T-cell (primary cell): ENCODE data around the gene MAPKAPK2. TPM values are rescaled to one million over a fixed set of nuclear protein-coding genes. Genes with fewer than 3 reads are reported as not detected.

Experiments used
- ATAC-seq, 4 experiments: fragments of 200-7000 bp in 3 of 4; fragments of 150-1000 bp in 1 of 4; cut with Tn5 transposase; replicated peaks in 1 of 4; 1 replicate in 3 of 4; 2 replicates in 1 of 4; pipeline ENCODE4 v1.10.0; 2021; ENCODE audit warnings: moderate library complexity in 3 of 4, mild to moderate bottlenecking in 2 of 4, moderate number of reproducible peaks in 1 of 4
- CTCF ChIA-PET, 2 donors: fragments of 300-600 bp; sonication (Branson Sonifier 250); formaldehyde crosslinking; loops; one replicate each; lab custom pipeline; 2022; ENCODE audit warnings: antibody characterized with exemption in 2 of 2; lab: Charles Lee
- POLR2A ChIA-PET, 2 donors: fragments of 300-600 bp; sonication (Branson Sonifier 250); formaldehyde crosslinking; loops; one replicate each; lab custom pipeline; 2022; ENCODE audit warnings: antibody characterized with exemption in 2 of 2; lab: Charles Lee
- DNase-seq, 35 experiments: peaks; one replicate each; pipeline versions ENCODE4 v3.0.0 to v3.0.0-alpha.2; 2013 to 2023
- H3K27ac ChIP-seq: one replicate; pipeline ENCODE4 v1.5.1; 2013; ENCODE audit warnings: low read length
- H3K27me3 ChIP-seq, 2 experiments: replicated peaks in 1 of 2; 1 replicate in 1 of 2; 2 replicates in 1 of 2; pipeline versions ENCODE4 v1.6.1 to v1.7.0; 2013; ENCODE audit warnings: low read length in 1 of 2, mixed read lengths in 1 of 2; ENCODE audit not compliant: control insufficient read depth in 2 of 2, insufficient read depth in 2 of 2; ENCODE audit errors: extremely low read depth in 1 of 2
- H3K36me3 ChIP-seq, 2 donors: 1 replicate in 1 of 2; 2 replicates in 1 of 2; pipeline versions ENCODE4 v1.6.1 to v1.7.0; 2013; ENCODE audit warnings: low read length in 1 of 2; ENCODE audit not compliant: control insufficient read depth in 2 of 2, insufficient read depth in 1 of 2; ENCODE audit errors: extremely low read depth in 1 of 2
- H3K4me1 ChIP-seq, 2 experiments: 1 replicate in 1 of 2; 2 replicates in 1 of 2; pipeline versions ENCODE4 v1.6.1 to v1.7.0; 2013; ENCODE audit warnings: low read length in 2 of 2, mixed read lengths in 1 of 2; ENCODE audit not compliant: insufficient read depth in 2 of 2, control insufficient read depth in 1 of 2; ENCODE audit errors: extremely low read depth in 1 of 2
- H3K4me3 ChIP-seq, 2 donors: 1 replicate in 1 of 2; 2 replicates in 1 of 2; pipeline versions ENCODE4 v1.5.1 to v1.7.0; 2013; ENCODE audit warnings: mild to moderate bottlenecking in 2 of 2, low read length in 1 of 2, moderate library complexity in 1 of 2; ENCODE audit not compliant: control insufficient read depth in 1 of 2; ENCODE audit errors: extremely low read depth in 1 of 2
- H3K9me3 ChIP-seq: 2 replicates; pipeline ENCODE4 v1.7.0; 2013
- H3K27ac Mint-ChIP-seq, 2 donors: one replicate each; pipeline ENCODE4 v1.8.0; 2020 to 2021; ENCODE audit warnings: mild to moderate bottlenecking in 2 of 2, mixed read lengths in 2 of 2
- H3K27me3 Mint-ChIP-seq, 2 donors: one replicate each; pipeline ENCODE4 v1.8.0; 2021 to 2022; ENCODE audit warnings: mixed read lengths in 2 of 2
- H3K36me3 Mint-ChIP-seq: one replicate; pipeline ENCODE4 v1.8.0; 2021; ENCODE audit warnings: mixed read lengths
- H3K4me1 Mint-ChIP-seq, 3 donors: one replicate each; pipeline ENCODE4 v1.8.0; 2020 to 2022; ENCODE audit warnings: mixed read lengths in 3 of 3, mild to moderate bottlenecking in 1 of 3
- H3K4me3 Mint-ChIP-seq, 3 donors: one replicate each; pipeline ENCODE4 v1.8.0; 2020 to 2022; ENCODE audit warnings: mild to moderate bottlenecking in 3 of 3, mixed read lengths in 3 of 3, moderate library complexity in 3 of 3
- H3K9me3 Mint-ChIP-seq, 3 donors: one replicate each; pipeline ENCODE4 v1.8.0; 2020 to 2022; ENCODE audit warnings: mixed read lengths in 3 of 3
- WGBS: methylation state at CpG from one replicate; pipeline ENCODE4 v1.1.5; 2013; ENCODE audit warnings: missing lambda C conversion rate; ENCODE audit not compliant: insufficient coverage; 5-methylcytosine and 5-hydroxymethylcytosine counted together
- total RNA-seq, 35 experiments: library from RNA in 6 of 35; stranded (reverse) in 6 of 35; fragments of 120-200 nt in 1 of 35; gene quantifications; one replicate each; pipeline versions ENCODE4 v1.2.1 to v1.2.4 and lab custom pipeline; 2013 to 2026

MAPKAPK2 gene
- total RNA-seq, 5 donors from 2014 or later (not counting 1 experiment from before 2014, with no cell fraction given): 64.3 to 117 (median 78.4) TPM

DNA sequence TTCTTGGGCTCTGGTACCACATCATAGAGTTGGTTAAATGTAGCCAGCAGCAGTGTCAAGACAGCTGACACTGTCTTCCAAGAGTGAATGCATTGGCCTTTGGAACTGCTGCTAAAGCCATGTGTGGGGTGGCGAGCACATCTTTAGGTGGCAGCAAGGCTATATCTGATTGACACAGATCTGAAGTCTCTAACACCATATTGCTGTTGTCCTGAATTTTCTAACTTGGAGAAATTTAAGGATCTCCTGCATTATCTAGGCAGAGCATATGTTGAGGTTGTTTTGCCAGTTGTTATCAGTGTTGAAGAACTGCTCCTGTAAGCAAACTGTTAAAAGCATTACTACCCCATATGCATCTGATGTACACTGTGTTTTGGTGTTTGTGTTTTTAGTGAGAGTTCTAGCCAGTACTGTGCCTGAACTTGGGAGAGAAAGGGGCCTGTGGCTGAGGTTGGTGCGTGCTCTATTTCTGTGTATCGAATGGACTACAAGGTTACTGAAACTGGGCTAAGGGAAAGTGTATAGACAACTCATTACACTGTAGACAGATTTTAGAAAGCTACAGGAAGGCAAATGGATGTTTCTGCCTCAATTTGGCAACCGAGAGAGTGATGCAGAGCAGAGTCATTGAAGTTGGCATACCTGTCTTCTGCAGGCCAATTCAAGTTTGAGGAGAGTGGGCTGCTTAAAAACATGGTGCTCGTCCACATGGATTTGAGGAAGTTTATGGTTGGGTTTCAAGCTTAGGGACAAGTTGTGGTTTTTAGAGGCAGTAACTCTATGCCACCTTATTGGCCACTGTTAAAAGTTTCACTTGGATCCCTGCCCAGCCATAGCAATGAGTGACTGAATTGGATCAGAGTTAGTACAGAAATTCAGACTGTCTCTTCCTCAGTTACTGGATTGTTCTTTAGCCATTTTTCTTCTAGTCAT lies 32.5 kb upstream of the MAPKAPK2 start:
- Histone ChIP-seq H3K36me3 (no peaks in the 10 kb centered on the region), H3K4me1 (no peaks in the 10 kb centered on the region), H3K4me3 (no peak overlapping the region), H3K27ac (no peak overlapping the region), H3K27me3 (peaks cover 0 to 9% of the 10 kb centered on the region in 2 experiments), H3K9me3 (no peaks in the 10 kb centered on the region)
- 90% methylated on average over 2 of the region's 5 CpGs for WGBS
- CTCF ChIA-PET: interaction anchor here in 1 of 2 donors (1.0 kb wide), 1 partner anchor 11 kb away, joined by 4 read pairs; no protein-coding TSS in a partner anchor
- peaks cover 9% of the 10 kb centered on the region for H3K36me3 Mint-ChIP-seq
- H3K27ac Mint-ChIP-seq: no peak overlapping the region
- ATAC-seq (no peak), DNase-seq (no peak)
- no peak overlapping the region for H3K4me3 Mint-ChIP-seq
- peaks cover 3 to 5% of the 10 kb centered on the region in 2 donors for H3K27me3 Mint-ChIP-seq
- no peaks in the 10 kb centered on the region for H3K9me3 Mint-ChIP-seq
- H3K4me1 Mint-ChIP-seq: no peaks in the 10 kb centered on the region
- POLR2A ChIA-PET: no interaction called here

DNA sequence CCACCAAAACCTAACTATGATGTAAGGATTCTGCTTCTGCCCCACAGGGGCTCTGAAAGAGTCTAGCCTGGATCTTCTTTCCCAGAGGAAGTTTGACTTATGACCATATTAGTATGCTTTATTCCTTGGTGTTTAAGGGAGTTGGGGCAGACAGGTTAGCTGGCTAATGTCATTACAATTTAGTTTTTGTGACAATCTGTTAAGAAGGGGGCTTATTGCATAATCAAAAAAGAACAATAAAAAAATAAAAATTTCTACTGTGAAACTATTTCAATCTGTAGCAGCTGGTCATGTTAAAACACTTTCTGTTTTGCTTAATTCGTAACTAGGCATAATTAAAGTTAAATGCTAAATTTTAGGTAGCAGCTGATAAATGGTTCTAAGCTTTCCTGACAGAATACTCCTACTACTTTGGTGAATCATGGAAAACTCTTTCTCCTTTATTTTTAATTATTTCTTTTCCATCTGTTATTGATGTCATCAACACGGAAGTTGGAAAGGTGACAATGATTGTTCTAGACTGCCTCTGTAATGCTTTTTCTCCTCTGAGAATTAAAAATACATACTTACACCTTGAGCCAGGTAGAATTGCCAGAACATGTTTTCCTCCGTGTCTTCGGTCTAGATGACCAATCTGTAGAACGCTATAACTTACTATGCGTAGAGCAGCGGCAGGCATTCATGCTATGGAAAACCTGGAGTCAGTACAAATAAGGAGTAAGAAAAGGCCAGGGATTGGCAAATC lies 30.8 kb upstream of the MAPKAPK2 start:
- H3K36me3 Mint-ChIP-seq: no peaks in the 10 kb centered on the region
- peaks cover 13 to 18% of the 10 kb centered on the region in 2 donors for H3K27me3 Mint-ChIP-seq
- POLR2A ChIA-PET: no interaction called here
- no peak overlapping the region for H3K27ac ChIP-seq
- DNase-seq (no peak), ATAC-seq (no peak)
- H3K4me3 Mint-ChIP-seq: no peak overlapping the region
- 100% methylated on average over 4 of the region's 7 CpGs for WGBS
- CTCF ChIA-PET: no interaction called here
- peaks cover 0 to 24% of the 10 kb centered on the region in 2 experiments for H3K27me3 ChIP-seq
- H3K4me3 ChIP-seq: no peak overlapping the region
- H3K9me3 Mint-ChIP-seq: no peaks in the 10 kb centered on the region
- H3K9me3 ChIP-seq: no peaks in the 10 kb centered on the region
- H3K4me1 Mint-ChIP-seq: peaks cover 0 to 5% (median 2%) of the 10 kb centered on the region in 3 donors
- no peaks in the 10 kb centered on the region for H3K36me3 ChIP-seq
- peaks cover 0 to 8% of the 10 kb centered on the region in 2 experiments for H3K4me1 ChIP-seq
- H3K27ac Mint-ChIP-seq: no peak overlapping the region

GRCh38 chr1:206654828-206655227 lies 29.9 kb upstream of the MAPKAPK2 start:
- Mint-ChIP-seq H3K27me3 (peaks cover 13 to 19% of the 10 kb centered on the region in 2 donors), H3K4me1 (peaks cover 0 to 5% (median 2%) of the 10 kb centered on the region in 3 donors), H3K9me3 (no peaks in the 10 kb centered on the region), H3K36me3 (no peaks in the 10 kb centered on the region), H3K27ac (no peak overlapping the region), H3K4me3 (no peak overlapping the region)
- Histone ChIP-seq H3K27me3 (peaks cover 0 to 33% of the 10 kb centered on the region in 2 experiments), H3K4me3 (no peak overlapping the region), H3K27ac (no peak overlapping the region), H3K4me1 (peaks cover 0 to 8% of the 10 kb centered on the region in 2 experiments), H3K36me3 (no peaks in the 10 kb centered on the region), H3K9me3 (no peaks in the 10 kb centered on the region)
- no peak for DNase-seq
- POLR2A ChIA-PET: no interaction called here
- ATAC-seq: no peak
- WGBS: 81% methylated on average over 2 of the region's 2 CpGs
- CTCF ChIA-PET: interaction anchor here (1.1 to 2.1 kb wide), 2 partner anchors 9 to 10 kb away, joined by 4 to 8 read pairs; no protein-coding TSS in a partner anchor

DNA sequence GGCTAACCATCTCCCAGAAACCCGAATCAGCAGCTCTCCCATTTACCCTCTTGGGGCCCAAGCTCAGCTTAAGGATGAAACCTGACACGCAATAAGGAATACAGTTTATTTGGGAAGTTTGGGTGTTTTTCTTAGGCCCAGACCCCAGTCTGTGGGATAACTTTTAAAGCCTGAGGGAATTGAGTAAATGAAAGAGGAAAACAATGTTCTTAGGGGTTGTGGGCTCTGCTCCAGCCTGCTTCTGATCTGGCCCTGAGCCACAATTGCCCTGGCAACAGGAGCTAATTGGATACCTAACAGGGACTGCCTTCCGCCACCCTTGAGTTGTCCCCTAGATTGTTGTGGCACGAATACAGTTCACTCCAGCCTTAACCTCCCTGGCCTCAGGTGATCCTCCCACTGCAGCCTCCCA lies 29.2 kb upstream of the MAPKAPK2 start:
- ATAC-seq (no peak), DNase-seq (no peak)
- H3K27ac ChIP-seq: no peak overlapping the region
- Mint-ChIP-seq H3K27me3 (peaks cover 13 to 24% of the 10 kb centered on the region in 2 donors), H3K4me3 (no peak overlapping the region), H3K27ac (no peak overlapping the region), H3K36me3 (no peaks in the 10 kb centered on the region), H3K9me3 (no peaks in the 10 kb centered on the region), H3K4me1 (peaks cover 0 to 5% (median 2%) of the 10 kb centered on the region in 3 donors)
- H3K36me3 ChIP-seq: no peaks in the 10 kb centered on the region
- peaks cover 0 to 35% of the 10 kb centered on the region in 2 experiments for H3K27me3 ChIP-seq
- ChIA-PET CTCF (interaction anchor here (0.5 to 2.1 kb wide), 3 partner anchors 8 to 1038 kb away, joined by 4 to 8 read pairs (median 4); no protein-coding TSS in a partner anchor), POLR2A (no interaction called here)
- 100% methylated on average over 1 of the region's 4 CpGs for WGBS
- no peaks in the 10 kb centered on the region for H3K9me3 ChIP-seq
- H3K4me1 ChIP-seq: peaks cover 0 to 8% of the 10 kb centered on the region in 2 experiments
- no peak overlapping the region for H3K4me3 ChIP-seq

DNA sequence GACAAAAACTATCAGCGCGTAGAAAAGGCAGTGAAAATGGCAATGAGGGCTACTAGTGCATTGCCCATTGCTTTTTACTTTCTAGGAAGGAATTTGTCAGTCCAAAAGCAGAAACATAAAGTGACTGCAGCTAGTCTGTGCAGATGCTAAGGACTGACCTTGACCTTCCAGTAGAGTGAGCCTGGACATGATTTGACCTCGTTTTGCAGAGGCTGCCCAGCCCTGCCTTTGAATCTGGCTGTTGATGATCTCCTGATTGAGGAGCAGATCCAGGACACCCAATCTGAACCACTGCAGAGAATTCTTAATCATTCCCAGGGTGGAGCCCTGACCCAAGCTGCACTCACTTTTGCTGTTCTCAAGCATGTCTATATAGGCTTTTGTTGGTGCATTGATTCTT lies 27.8 kb upstream of the MAPKAPK2 start:
- H3K36me3 Mint-ChIP-seq: no peaks in the 10 kb centered on the region
- no peaks in the 10 kb centered on the region for H3K9me3 Mint-ChIP-seq
- ChIA-PET POLR2A (no interaction called here), CTCF (interaction anchor here (0.9 to 2.1 kb wide), 2 partner anchors 8 to 329 kb away, joined by 3 to 8 read pairs; no protein-coding TSS in a partner anchor)
- 87% methylated on average over 3 of the region's 3 CpGs for WGBS
- no peak overlapping the region for H3K4me3 ChIP-seq
- H3K4me1 Mint-ChIP-seq: peaks cover 0 to 5% (median 2%) of the 10 kb centered on the region in 3 donors
- H3K4me1 ChIP-seq: peaks cover 0 to 8% of the 10 kb centered on the region in 2 experiments
- H3K9me3 ChIP-seq: no peaks in the 10 kb centered on the region
- H3K27ac Mint-ChIP-seq: no peak overlapping the region
- DNase-seq (no peak), ATAC-seq (no peak)
- H3K27me3 Mint-ChIP-seq: peaks cover 17 to 28% of the 10 kb centered on the region in 2 donors
- no peak overlapping the region for H3K4me3 Mint-ChIP-seq
- H3K27me3 ChIP-seq: peaks cover 0 to 35% of the 10 kb centered on the region in 2 experiments
- no peak overlapping the region for H3K27ac ChIP-seq
- no peaks in the 10 kb centered on the region for H3K36me3 ChIP-seq

- 72% methylated on average over 3 of the region's 6 CpGs for WGBS
- CTCF ChIA-PET: interaction anchor here (0.8 to 1.2 kb wide), 4 partner anchors 22 to 328 kb away, joined by 3 to 4 read pairs (median 3); partner anchors contain the start of gene DYRK3 (in 1 of the 2)
- no peak overlapping the region for H3K4me3 ChIP-seq
- ATAC-seq (no peak), DNase-seq (no peak)
- H3K4me1 ChIP-seq: peaks cover 0 to 8% of the 10 kb centered on the region in 2 experiments
- POLR2A ChIA-PET: no interaction called here
- Mint-ChIP-seq H3K9me3 (no peaks in the 10 kb centered on the region), H3K27me3 (peaks cover 19 to 32% of the 10 kb centered on the region in 2 donors), H3K36me3 (no peaks in the 10 kb centered on the region), H3K27ac (peak overlapping the region in 1 of 2 donors; percentile 31), H3K4me1 (peaks cover 0 to 5% (median 2%) of the 10 kb centered on the region in 3 donors), H3K4me3 (no peak overlapping the region)
- H3K36me3 ChIP-seq: no peaks in the 10 kb centered on the region
- H3K9me3 ChIP-seq: no peaks in the 10 kb centered on the region
- H3K27me3 ChIP-seq: peaks cover 0 to 35% of the 10 kb centered on the region in 2 experiments
- no peak overlapping the region for H3K27ac ChIP-seq
Measured at GRCh38 chr1:206657751-206658150, 27.0 kb upstream of the MAPKAPK2 start.
